Hindlimb muscle (tissue), 1 donor: ENCODE measurements around the gene HOXA9. TPM values are rescaled to one million over a fixed set of nuclear protein-coding genes. Genes with fewer than 3 reads are reported as not detected.

ENCODE experiments used
- DNase-seq: peaks from one replicate; pipeline ENCODE4 v3.0.0-alpha.2; 2013
- polyA plus RNA-seq: library from polyadenylated mRNA; unstranded; fragments of 120-200 nt; gene quantifications from one replicate; pipeline ENCODE4 v1.2.1, GENCODE V29; 2013; ENCODE audit not compliant: insufficient read length

HOXA9 gene
- polyA plus RNA-seq, 1 donor = 21.8 TPM

DNA sequence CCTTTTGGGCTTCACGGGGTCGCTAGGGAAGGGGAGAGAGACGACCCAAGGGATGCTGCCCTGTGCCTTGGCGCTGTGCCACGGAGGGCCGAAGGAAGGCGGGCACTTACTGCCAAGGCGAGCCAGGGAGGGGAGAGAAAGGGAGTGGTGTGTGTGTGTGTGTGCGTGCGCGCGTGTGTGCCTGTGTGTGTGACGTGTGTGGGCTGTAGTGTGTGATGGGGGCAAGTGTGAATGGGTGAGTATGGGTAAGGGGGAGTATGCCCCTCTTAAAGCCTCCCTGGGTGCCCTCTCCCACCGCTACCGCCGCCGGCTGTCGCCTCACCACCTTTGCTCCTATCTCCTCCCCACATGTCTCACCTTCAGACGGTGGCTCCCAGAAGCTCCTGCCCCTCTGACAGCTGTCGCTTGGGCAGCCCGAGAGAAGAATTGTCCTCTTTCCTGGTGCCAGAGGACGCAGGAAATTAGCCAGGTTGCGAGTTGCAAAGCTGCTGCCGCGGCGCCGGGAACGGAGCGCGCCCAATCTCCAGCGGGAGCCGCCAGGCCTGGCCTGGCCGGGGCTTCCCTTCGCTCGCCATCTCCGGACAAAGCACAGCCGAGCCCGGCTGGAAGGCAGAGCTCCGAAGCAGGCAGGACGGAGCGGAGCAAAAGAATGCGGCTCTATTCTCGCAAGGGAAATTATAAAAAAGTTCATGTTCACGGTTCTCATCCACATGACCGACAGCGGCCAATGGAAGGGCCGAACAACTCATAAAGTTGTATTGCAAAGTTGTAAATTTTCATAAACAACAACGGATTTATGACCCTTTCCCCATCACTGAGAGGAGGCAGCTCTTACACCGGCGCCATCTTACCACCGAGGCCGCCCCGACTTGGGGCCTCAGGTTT lies 13.2 kb downstream of the HOXA9 start, which contains the start of gene HOXA3:
HOXA3 (minus strand) TSS at position 653 of the 885 bp plus-strand sequence. CDS start 41,943 bp downstream, outside the sequence.
- peak; percentile 79 for DNase-seq

DNA sequence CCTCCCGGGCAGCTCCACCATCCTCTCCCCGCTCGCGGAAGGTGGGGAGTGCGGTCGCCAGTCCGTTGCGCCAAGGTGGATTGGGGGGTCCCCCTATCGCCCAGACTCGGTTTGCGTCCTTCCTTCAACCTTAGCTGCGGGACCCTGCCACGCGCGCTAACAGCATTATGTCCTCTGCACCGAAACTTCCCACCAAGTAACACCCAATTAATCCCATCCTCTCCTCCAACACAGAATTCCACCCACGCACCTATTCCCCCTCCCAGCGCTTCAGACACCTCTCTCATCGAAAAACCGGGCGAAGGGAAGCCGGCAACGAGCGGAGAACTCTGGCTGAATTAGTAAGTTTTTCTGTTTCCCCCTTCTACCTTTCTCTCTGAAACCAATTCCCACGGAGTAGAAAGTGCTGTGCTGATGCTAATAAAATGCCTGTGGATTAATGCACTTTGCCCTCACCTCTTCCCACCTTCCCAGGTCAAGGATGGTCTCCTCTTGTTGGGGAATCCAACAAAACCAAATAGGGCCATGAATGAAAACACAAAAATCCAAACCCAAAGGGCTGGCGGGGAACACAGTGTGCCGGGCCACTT lies 13.9 kb downstream of the HOXA9 start:
- DNase-seq = peak; percentile 63

DNA sequence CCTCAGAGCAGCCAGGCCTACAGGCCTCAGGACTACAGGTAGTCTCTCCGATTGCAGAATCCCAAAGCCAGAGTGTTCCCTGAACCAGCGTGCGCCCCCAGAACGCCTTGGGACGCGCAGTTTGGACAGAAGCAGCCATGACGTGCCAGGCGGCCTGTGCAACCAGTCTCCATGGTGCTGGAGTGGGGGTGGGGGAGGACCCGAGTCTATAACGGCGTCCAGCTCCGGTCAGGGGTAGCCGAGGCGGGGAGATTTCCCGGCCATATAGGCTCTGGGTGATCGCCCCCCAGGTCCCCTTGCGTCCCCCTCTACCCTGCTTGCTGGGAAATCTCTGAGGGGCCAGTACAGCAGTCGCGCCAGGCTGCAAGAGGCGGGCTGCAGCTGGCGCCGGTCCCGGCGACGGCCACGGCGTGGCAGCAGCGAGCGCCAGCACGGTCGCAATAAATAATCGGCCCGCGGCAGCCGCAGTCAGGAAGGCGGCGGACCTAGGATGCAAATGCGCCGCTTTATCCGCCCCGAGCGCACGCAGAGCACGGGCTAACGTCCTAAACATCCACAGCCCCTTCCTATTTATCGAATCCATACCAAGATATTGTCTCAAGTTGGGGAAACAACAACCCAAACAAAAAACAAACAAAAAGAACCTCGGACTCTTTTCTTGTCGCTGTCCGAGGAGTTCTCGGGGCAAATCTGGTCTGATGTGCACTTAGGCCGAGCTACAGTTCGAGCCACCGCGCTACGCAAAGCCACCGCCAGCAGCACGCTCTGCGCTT lies 14.6 kb downstream of the HOXA9 start:
- DNase-seq = peak; percentile 88

DNA sequence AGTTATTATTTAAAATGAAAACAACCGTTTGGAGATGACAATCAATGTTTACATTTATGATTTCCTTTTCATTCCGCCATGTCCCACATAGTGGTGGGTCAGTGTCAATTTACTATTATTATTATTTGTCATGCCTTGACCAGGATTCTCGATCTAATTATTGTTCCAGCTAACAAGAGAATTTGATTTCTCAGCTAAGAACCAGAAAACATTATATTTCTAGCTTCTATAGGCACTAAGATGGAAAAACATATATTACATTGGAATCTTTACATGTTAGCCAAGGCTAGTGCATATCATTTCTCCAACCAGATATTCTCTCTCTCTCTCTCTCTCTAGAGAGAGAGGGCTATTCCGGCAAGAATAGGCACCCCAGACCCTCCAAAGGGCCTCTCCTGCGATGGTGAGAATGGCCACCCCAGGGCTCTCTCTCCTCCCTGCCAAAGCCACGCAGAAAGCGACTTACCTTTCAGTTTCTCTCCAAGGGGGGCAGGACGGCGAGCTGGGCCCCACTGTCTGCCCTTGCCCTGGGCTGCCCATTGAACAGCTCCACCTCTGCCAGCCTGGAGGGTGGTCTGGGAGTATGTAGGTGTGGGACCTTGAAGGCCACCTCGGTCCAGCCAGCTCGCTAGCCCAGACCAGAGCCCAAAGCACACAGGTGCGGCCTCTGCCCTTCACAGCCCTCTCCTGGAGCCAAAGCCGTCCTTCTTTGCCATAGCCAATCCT lies 15.3 kb downstream of the HOXA9 start:
- DNase-seq = no peak

DNA sequence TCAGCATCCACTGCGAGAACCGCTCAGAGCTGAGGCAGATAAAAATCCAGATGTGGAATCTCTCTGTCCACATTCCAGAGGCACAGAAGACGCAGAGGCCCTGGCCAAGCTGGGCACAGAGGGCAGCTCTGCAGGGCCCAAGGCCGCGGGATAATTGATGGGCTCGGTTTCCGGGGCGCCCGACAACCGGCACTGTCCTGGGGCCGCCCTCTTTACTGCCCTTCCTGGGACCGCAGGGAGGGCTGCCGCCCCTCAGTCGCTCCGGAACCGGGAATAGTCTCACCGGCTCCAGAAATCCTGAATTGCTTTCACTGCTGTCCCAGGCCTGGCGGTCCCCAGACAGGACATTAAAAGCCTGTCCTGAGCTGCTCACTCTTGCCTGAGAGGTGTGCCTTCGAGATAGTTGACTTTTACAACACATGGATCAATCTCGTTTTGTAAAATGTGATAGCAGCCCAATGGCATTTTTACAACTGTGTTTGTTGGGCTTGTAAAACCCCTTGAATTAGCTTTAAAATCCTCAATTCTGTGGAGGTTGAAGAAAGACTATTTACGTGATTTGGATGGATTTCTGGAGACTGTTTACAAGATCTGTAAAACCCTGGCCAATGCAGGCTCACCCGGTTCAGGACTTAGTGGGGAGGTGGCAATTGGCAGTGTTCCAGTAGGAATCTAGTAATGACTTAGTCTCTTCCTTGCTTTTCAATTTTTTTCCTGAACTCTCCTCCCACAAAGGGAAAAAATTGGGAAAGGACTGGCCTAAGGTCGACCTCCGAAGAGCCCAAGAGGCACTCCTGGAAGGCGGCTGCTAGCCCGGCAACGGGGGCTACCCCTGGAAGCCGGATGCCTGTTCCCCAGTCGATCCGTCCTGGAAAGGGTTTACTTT lies 16.3 kb downstream of the HOXA9 start:
- DNase-seq = no peak

DNA sequence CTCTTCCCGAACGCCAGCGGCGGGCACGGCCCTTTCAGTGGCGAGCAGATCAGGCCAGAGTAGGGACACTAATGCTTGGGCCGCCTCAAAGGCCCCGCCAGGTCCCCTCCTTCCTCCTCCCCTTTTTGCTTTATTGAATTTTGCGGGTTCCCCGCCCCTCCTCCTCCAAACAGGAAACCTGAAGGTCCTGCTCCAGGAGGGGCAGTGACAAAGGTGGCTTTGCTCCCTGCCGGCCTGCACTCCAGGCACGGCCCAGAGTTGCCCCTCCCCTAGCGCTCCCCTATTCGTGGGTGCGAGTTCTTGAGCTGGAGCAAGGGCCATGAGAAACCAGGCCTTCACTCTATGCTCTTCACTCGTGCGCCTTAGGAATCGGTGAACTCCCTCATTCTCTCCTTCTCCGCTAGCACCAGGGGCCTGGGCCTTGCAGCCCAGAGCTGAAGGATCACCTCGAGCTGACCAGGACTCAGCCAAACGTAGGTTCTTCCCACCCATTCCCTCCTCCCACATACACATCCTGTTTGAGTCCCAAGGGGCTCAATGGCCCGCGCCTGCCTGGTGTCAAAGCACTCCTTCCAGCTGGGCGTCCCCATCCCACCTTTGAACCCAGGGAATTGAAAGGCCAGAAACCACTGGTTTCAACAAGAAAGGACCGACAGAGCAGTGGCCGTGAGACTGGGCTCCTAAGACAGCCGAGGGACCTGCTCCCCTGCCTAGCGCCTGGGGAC lies 17.1 kb downstream of the HOXA9 start:
- no peak for DNase-seq

DNA sequence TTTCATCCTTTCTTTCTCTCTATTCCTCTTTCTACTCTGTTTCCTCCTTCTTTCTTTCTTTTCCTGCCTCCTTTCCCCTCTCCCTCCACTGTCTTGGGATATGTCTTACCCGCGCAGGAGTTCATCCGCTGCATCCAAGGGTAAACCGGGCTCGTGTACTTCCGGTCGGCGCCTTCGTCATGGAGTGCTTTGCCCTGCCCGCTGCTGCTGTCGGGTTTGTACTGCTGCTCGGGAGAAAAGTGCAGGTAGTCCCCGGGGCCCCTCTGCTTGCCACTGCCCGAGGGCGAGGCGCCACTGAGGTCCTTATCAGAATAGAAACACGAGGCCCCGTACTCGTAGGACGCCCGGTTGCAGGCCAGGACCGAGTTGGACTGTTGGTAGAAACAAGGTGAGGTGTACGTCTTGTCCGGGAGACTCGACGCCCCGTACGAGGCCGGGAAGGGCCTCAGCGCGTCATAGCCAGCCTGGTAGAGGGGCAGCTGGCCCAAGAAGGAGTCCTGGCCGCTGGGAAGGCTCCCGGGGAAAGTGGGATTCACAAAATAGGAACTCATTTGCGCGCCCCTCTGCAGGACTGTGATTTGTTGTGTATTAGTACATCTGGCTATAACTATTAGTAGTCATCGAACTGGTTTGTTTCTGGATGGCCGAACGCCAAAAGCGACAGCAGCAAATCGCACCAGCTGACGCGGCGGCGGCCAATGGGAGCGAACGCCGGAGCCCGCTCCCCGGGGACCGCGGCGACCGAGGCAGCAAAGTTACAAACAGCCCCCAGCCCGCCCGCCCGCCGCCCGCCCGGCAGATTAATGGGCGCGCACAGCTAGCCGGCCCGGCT lies 17.9 kb downstream of the HOXA9 start, which contains the start of gene HOXA6:
HOXA6 (minus strand) TSS at position 576 of the 832 bp plus-strand sequence; CDS start at position 551, 25 bp downstream.
- DNase-seq = no peak

DNA sequence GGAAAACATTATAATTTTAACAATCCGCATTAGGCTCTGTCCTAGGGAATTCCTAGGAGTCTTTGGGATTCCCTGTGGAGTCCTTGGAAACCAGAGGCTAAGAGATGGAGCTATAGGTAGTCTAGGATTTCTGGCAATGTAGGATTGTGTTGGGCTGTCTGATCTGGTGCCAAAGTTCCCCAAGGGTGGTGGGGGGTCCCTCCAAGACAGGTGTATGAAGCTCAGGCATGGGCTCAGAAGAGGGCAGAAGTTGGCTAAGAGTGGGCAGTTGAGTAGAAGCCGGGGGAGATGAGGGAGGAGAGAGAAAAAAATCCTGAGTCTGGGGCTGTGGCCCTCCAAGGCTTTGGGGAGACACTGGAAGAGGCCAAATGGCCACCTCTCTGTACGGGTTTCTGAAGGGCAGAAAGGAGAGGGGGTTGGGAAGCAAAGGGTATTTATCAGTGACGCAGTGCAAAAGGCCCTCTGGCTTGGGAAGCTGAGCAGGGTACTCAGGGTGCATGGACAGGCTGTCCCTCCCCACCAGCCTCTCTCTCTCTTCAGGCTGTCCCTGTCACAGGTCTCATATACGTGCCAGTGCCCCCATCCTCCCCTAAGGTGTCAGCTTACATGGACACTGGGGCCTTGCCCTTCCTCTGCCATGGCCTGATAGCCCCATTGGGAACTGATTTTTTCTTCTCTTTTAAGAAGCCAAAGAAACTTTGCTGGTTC lies 18.7 kb downstream of the HOXA9 start:
- DNase-seq = no peak

DNA sequence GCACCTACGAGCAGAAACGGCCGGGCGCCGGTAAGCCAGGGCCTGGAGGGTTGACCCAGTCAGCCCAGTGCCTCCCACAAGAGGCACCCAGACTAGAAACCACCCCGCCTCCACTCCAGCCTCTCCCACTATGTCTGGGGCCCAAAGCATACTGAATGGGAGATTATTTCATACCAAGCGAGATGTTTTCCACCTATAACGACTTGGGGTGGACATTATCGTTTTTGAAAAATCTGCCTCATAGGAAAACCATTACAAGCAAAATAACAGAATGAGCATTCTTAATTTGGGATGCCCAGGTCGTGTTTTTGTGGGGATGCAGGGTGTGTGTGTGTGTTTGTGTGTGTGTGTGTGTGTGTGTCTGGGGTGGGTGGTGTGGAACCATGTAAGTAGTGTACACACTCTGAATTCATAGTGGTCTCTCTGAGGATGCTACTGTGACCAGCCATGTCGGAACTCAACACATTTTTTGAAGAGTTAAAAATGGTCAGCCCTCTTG lies 19.4 kb downstream of the HOXA9 start:
- no peak for DNase-seq

DNA sequence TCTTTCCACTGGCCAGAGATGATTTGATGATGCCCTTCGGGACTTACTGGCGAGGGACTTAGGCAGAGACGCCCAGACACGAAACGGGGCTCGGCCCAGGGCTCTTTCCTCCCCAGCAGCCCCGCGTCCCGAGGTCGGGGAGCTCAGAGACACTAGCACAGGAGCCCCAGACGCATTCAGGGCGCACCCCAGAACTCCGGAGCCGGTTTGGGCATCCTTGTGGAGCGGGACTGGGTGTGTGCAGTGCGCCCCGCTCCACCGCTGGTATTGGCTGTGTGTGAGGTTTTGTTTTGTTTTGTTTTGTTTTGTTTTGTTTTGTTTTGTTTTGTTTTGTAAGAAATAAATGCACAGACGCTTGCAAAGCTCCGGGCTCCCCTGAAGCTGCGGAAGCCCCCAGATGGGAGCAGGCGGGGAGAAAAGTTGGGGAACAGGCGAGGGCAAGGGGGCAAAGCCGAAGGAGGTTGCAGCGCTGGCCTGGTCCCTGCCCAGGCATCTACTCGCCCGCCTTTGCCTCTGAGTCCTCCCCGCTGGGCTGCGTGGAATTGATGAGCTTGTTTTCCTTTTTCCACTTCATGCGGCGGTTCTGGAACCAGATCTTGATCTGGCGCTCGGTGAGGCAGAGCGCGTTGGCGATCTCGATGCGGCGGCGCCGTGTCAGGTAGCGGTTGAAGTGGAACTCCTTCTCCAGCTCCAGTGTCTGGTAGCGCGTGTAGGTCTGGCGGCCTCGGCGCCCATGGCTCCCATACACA lies 20.0 kb downstream of the HOXA9 start:
- no peak for DNase-seq

DNA sequence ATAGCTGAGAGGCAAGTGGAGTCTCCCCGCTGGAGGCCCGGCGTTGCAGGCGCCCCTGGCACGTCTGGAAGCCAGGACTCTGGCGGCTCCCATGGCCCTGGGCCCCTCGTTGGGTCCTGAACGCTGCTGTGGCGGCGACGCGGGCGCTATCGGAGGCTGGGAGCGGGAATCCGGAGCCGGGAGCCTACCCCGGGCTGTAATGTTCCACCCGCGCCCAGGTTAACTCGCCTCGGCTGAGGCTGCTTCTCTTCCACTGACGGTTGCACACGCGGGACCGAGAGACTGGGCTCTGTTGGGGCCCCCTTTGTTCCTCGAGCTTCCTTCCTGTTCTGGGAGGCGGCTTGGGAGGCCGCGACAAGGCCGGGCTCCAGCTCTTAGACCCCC lies 20.6 kb downstream of the HOXA9 start:
- DNase-seq = no peak

DNA sequence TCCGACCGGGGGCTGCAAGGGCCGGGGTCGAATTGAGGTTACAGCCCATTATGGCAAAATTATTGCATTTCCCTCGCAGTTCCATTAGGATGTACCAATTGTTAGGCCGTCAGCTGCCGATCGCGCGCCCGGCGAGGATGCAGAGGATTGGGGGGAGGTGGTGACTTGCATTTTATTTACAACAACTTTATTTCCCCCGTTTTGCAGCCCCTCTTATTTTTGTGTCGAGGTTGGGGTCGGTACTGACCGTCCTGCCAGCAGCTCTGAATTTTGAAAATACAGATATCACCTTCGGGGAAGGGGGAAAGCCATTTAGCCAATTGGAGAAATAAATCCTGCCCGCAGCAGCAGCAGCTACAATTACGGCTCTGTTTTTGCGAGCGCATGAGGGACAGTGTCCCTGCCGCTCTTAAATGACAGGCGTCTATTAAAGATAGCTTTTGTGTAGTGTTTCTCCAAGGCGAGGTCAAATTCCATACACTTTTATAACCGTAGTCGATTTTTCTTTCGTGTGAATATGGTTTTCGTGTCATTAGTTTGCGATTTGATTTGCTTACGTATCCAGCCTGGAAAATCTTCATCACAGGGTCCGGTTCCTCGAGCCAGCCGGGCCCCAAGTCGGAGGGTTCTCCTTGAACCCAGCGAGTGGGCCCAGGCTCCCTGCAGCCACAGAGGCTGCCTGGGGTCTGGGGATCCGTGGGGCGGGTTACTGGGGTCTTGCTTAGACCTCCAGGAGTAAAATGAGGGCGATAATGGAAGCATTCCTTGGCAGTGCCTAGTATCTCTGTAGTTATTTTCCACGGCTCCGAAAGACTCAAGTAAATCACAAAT lies 21.2 kb downstream of the HOXA9 start:
- DNase-seq = no peak

DNA sequence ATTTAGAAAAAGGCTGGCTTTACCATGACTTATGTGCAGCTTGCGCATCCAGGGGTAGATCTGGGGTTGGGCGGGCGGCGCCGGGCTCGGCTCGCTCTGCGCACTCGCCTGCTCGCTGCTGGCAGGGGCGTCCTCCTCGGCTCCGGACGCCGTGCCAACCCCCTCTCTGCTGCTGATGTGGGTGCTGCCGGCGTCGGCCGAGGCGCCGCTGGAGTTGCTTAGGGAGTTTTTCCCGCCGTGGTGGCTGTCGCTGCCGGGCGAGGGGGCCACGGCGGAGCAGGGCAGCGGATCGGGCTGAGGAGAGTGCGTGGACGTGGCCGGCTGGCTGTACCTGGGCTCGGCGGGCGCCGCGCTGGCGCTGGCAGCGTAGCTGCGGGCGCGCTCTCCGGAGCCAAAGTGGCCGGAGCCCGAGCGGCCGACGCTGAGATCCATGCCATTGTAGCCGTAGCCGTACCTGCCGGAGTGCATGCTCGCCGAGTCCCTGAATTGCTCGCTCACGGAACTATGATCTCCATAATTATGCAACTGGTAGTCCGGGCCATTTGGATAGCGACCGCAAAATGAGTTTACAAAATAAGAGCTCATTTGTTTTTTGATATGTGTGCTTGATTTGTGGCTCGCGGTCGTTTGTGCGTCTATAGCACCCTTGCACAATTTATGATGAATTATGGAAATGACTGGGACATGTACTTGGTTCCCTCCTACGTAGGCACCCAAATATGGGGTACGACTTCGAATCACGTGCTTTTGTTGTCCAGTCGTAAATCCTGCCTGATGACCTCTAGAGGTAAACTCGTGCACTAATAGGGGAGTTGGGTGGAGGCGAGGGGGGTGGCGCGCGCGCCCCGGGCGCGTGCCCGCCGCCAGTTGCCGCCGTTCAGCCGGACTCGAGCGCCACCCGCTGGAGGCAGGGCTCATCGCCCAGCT lies 22.1 kb downstream of the HOXA9 start, which contains the start of gene HOXA5:
HOXA5 (minus strand) TSS at position 659 of the 927 bp plus-strand sequence; CDS start at position 585, 74 bp downstream.
- DNase-seq = no peak

DNA sequence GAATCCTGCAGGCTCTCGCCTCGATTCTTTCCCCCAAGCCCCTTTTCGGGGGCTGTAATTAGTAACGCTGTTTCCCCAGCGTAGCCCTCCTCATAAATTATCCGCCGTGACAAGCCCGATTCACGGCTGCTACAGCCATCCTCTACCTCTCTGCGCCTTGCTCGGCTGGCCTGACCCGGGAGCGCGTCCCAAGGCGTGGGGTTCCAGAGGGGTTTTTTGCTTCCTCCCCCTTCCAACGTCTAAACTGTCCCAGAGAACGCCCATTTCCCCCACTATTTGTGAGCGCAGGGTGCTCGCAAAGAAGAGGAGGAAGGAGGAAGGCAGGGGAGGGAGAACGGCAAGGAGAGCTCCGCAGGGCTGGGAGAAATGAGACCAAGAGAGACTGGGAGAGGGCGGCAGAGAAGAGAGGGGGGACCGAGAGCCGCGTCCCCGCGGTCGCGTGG lies 22.7 kb downstream of the HOXA9 start:
- no peak for DNase-seq

DNA sequence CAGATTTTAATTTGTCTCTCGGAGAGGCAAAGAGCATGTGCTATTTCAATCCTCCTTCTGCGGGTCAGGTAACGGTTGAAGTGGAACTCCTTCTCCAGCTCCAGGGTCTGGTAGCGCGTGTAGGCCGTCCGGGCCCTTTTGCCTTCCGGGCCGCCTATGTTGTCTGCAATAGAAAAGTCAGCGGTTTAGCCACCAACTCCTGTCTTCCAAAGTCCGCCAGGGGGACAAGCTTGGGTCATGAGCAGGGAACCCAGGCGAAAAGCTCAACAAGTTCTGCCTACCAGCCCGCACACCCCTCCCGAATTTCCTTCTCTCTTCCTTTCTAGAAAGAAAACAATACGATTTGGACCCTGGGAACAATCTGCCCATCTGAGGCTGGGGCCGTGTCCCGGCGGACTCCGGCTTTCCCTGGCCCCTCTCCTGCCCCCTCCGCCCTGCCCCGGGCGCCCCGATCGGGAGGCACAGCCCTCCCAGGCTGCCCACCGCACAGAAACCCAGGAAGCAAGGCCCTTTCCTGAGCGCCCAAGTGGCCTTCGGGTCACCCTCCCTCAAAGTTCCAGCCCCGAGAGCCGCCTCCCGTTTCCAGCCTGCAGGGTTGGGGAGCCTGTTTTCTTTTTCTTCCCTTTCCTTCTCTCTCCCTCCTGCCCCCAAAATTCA lies 23.3 kb downstream of the HOXA9 start:
- DNase-seq = no peak
